ENCODE data around the gene TP53TG5. TPM values are rescaled to one million over a fixed set of nuclear protein-coding genes. Genes with fewer than 3 reads are reported as not detected.
A peak's percentile ranks its signal among the peaks of the same experiment; 100 is the strongest.

TP53TG5 gene
- total RNA-seq, 3 donors from 2014 or later, result not detected

- no peak overlapping the region for H3K4me3 Mint-ChIP-seq
- no peak for ATAC-seq
- peaks cover 8% of the 10 kb centered on the region for H3K27me3 Mint-ChIP-seq (ENCODE audit: low read depth)
- no peaks in the 10 kb centered on the region for H3K9me3 Mint-ChIP-seq
- DNase-seq, result no peak
- H3K36me3 Mint-ChIP-seq (ENCODE audit: insufficient read depth), result no peaks in the 10 kb centered on the region
- peaks cover 36% of the 10 kb centered on the region for H3K4me1 Mint-ChIP-seq (ENCODE audit: low read depth)
Observed at GRCh38 chr20:45350217-45350616, 27.9 kb downstream of the TP53TG5 start.

DNA sequence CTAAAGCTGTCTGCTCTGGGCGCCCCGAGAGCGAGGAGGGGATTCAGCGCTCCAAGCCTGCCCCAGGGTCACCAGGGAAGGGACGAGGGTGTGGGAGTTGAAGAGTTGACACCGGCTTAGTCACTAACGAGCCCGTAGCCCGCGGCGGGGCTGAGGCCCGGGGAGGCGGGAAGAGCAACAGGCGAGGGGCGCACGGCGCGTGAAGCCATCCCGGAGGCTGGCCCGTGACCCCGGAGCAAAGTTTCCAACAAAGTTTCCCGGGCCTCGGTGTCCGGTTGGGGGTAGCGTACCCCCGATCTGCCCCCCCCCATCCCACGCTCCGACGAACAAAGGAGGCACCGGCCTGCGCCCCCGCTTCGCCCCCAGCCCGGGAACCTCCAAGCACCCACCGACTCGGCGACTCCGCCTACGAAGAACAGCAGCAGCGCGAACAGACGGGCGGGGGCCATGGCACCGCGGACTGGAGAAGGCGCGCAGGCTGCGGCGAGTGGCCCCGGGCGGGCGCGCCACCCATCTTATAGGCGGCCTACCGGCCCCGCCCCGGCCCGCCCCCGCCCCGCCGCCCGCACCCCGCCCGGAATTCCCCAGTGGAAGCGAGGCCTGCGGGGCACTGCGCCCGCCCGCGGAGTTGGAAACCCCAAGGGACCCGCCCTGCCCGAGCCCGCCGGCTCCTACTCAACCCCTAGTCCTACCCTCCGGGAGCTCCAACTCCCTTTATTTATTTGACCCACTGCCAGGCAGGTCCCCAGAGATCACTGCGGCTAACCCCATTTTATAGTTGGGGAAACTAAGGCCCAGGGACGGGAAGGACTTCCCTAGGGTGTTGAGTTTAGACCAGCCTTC, 30.0 kb downstream of the TP53TG5 start, which contains the start of gene SDC4:
SDC4 (minus strand) TSS at position 489 of the 843 bp plus-strand sequence; CDS start at position 449, 40 bp downstream.
- Mint-ChIP-seq H3K4me1 (ENCODE audit: low read depth) (peaks cover 25% of the 10 kb centered on the region), H3K27me3 (ENCODE audit: low read depth) (peaks cover 8% of the 10 kb centered on the region), H3K4me3 (peak within 1 kb of the TSS; percentile 84), H3K36me3 (ENCODE audit: insufficient read depth) (no peaks in the 10 kb centered on the region), H3K9me3 (no peaks in the 10 kb centered on the region)
- ATAC-seq, result peak; percentile 83 to 88
- DNase-seq, result peak; percentile 62

- H3K27me3 Mint-ChIP-seq (ENCODE audit: low read depth), result peaks cover 10% of the 10 kb centered on the region
- peaks cover 25% of the 10 kb centered on the region for H3K4me1 Mint-ChIP-seq (ENCODE audit: low read depth)
- ATAC-seq (no peak), DNase-seq (no peak)
- peak overlapping the region; percentile 84 for H3K4me3 Mint-ChIP-seq
- no peaks in the 10 kb centered on the region for H3K9me3 Mint-ChIP-seq
- no peaks in the 10 kb centered on the region for H3K36me3 Mint-ChIP-seq (ENCODE audit: insufficient read depth)
Observed at GRCh38 chr20:45347297-45347935, 30.7 kb downstream of the TP53TG5 start.

DNA sequence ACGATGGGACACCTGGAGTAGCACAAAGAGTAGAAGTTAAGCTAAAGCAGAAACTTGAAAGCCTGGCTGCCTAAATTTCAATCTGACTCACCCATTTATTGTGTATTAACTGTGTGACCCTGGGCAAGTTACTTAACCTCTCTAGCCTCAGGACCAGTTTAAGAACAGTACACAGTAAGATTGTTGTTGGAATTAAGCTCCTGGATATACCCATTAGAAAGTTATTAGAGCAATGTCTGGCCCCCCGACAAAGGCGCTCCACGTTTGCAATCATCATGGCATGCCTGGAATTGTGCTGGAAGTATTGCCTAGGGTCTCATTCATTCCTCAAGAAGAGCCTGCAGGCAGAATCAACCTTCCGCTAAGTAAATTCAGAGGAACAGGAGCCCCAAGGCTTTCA, 31.3 kb downstream of the TP53TG5 start:
- Mint-ChIP-seq H3K4me1 (ENCODE audit: low read depth) (peaks cover 25% of the 10 kb centered on the region), H3K4me3 (peak overlapping the region; percentile 84), H3K9me3 (no peaks in the 10 kb centered on the region), H3K27me3 (ENCODE audit: low read depth) (peaks cover 10% of the 10 kb centered on the region), H3K36me3 (ENCODE audit: insufficient read depth) (no peaks in the 10 kb centered on the region)
- DNase-seq (no peak), ATAC-seq (no peak)

- Mint-ChIP-seq H3K36me3 (ENCODE audit: insufficient read depth) (no peaks in the 10 kb centered on the region), H3K9me3 (no peaks in the 10 kb centered on the region), H3K4me3 (peak overlapping the region; percentile 84), H3K4me1 (ENCODE audit: low read depth) (peaks cover 25% of the 10 kb centered on the region), H3K27me3 (ENCODE audit: low read depth) (peaks cover 10% of the 10 kb centered on the region)
- DNase-seq (no peak), ATAC-seq (no peak)
Observed at GRCh38 chr20:45346291-45346718, 31.8 kb downstream of the TP53TG5 start.

DNA sequence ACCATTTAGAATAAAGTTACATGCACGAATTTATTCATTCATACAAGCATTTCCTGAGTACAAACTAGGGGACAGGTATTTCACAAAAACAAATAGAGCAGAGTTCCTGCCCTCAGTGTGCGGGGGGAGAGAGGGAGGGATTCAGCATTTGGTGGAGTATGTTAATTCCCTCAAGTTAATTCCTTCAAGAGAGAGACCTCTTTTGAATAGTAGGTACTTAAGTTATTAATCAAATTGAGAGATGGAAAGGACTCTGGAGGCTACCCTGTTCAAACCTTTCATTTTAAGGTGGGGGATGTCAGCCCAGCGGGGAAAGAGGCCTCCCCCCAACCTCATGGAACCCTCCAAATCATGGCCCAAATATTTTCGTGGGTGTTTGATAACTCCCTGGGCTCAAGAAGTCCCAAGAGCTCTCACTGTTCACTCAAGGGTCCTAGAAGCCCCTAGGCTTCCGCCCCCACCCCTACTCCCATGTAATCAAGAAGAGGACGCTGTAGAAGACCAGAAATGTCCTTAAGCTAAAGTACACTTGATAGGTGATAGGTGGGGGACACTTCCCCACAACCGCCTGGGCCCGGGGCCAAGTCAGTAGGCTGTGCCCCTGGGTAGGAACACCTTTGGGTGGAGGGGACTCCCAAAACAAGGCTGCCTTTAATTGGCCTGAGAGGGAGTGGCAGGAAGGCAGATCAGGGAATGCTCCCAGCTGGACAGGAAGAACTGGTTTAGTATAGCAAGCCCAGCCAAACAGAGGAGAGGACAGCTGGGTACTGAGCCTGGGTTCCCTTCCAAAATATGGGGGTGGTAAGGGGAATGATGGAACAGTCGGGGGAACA, 32.8 kb downstream of the TP53TG5 start:
- Mint-ChIP-seq H3K9me3 (no peaks in the 10 kb centered on the region), H3K36me3 (ENCODE audit: insufficient read depth) (peaks cover 7% of the 10 kb centered on the region), H3K27me3 (ENCODE audit: low read depth) (peaks cover 10% of the 10 kb centered on the region), H3K4me1 (ENCODE audit: low read depth) (peaks cover 25% of the 10 kb centered on the region), H3K4me3 (peak overlapping the region; percentile 60)
- no peak for DNase-seq
- ATAC-seq, result no peak

- no peak for ATAC-seq
- Mint-ChIP-seq H3K36me3 (ENCODE audit: insufficient read depth) (peaks cover 8% of the 10 kb centered on the region), H3K4me3 (peak overlapping the region; percentile 37), H3K9me3 (no peaks in the 10 kb centered on the region), H3K27me3 (ENCODE audit: low read depth) (peaks cover 10% of the 10 kb centered on the region), H3K4me1 (ENCODE audit: low read depth) (peaks cover 25% of the 10 kb centered on the region)
- peak; percentile 6 for DNase-seq
Observed at GRCh38 chr20:45344168-45344860, 33.8 kb downstream of the TP53TG5 start.

GRCh38 chr20:45343532-45344167, 34.5 kb downstream of the TP53TG5 start:
- ATAC-seq (no peak), DNase-seq (no peak)
- no peak overlapping the region for H3K4me3 Mint-ChIP-seq
- peaks cover 10% of the 10 kb centered on the region for H3K27me3 Mint-ChIP-seq (ENCODE audit: low read depth)
- peaks cover 25% of the 10 kb centered on the region for H3K4me1 Mint-ChIP-seq (ENCODE audit: low read depth)
- H3K36me3 Mint-ChIP-seq (ENCODE audit: insufficient read depth), result peaks cover 8% of the 10 kb centered on the region
- no peaks in the 10 kb centered on the region for H3K9me3 Mint-ChIP-seq

GRCh38 chr20:45342855-45343531, 35.1 kb downstream of the TP53TG5 start:
- Mint-ChIP-seq H3K4me3 (no peak overlapping the region), H3K36me3 (ENCODE audit: insufficient read depth) (peaks cover 8% of the 10 kb centered on the region), H3K9me3 (no peaks in the 10 kb centered on the region)

GRCh38 chr20:45341939-45342854, 35.9 kb downstream of the TP53TG5 start:
- Mint-ChIP-seq H3K9me3 (no peaks in the 10 kb centered on the region), H3K27me3 (ENCODE audit: low read depth) (peaks cover 8% of the 10 kb centered on the region), H3K4me3 (no peak overlapping the region), H3K4me1 (ENCODE audit: low read depth) (peaks cover 16% of the 10 kb centered on the region), H3K36me3 (ENCODE audit: insufficient read depth) (peaks cover 8% of the 10 kb centered on the region)
- ATAC-seq (no peak), DNase-seq (no peak)

More at GRCh38 chr20:45342855-45343531, 35.1 kb downstream of the TP53TG5 start:
- H3K27me3 Mint-ChIP-seq (ENCODE audit: low read depth), result peaks cover 10% of the 10 kb centered on the region
- H3K4me1 Mint-ChIP-seq (ENCODE audit: low read depth), result peaks cover 22% of the 10 kb centered on the region
- no peak for DNase-seq
- no peak for ATAC-seq

DNA sequence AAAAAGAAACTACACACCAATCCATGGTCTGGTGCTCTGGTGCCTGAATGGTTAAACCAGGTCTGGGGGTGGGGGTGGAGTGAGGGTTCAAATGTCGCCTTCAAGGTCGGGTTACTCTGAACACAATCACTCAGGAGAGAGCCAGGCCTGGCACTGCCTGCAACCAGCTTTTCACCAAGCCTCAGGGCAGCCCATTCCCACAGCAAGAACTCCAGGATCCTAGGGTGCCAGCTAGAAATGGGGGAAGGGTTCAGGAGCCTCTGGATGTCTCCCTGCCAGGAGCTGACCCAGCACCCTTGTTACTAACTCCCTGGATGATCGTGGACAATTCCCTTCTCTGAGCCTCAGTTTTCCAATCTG, 36.6 kb downstream of the TP53TG5 start:
- DNase-seq, result no peak
- H3K4me1 Mint-ChIP-seq (ENCODE audit: low read depth), result peaks cover 10% of the 10 kb centered on the region
- H3K9me3 Mint-ChIP-seq, result no peaks in the 10 kb centered on the region
- peaks cover 3% of the 10 kb centered on the region for H3K27me3 Mint-ChIP-seq (ENCODE audit: low read depth)
- no peak overlapping the region for H3K4me3 Mint-ChIP-seq
- peaks cover 8% of the 10 kb centered on the region for H3K36me3 Mint-ChIP-seq (ENCODE audit: insufficient read depth)
- no peak for ATAC-seq

DNA sequence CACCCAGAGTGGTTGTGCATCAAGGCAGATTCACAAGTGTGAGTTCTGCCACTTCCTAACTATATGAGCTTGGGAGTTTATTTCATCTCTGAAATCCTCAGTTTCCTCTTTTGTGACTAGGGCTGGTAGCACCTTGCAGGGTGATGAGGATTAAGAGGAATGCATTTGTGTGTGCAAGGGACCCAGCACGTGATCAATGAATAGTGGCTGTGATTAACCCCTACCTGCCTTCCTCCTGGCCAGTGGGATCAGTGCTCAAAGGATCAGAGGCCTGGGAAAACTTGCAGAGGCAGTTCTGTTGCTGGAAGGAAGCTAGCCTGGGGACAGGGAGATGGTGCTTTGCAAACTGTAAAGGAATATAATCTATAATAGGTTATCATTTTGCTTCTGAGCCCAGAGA, 37.2 kb downstream of the TP53TG5 start:
- Mint-ChIP-seq H3K9me3 (no peaks in the 10 kb centered on the region), H3K36me3 (ENCODE audit: insufficient read depth) (peaks cover 8% of the 10 kb centered on the region), H3K4me3 (no peak overlapping the region), H3K4me1 (ENCODE audit: low read depth) (peaks cover 6% of the 10 kb centered on the region), H3K27me3 (ENCODE audit: low read depth) (peaks cover 3% of the 10 kb centered on the region)
- ATAC-seq, result no peak
- DNase-seq, result no peak

All from activated T-cell treated with anti-CD3 and anti-CD28 coated beads, Interleukin-2, amount 50 U/mL, for 4 hours (primary cell).